Measurements from ENCODE around the gene KRTAP12-3.

The KRTAP12-3 gene

DNA sequence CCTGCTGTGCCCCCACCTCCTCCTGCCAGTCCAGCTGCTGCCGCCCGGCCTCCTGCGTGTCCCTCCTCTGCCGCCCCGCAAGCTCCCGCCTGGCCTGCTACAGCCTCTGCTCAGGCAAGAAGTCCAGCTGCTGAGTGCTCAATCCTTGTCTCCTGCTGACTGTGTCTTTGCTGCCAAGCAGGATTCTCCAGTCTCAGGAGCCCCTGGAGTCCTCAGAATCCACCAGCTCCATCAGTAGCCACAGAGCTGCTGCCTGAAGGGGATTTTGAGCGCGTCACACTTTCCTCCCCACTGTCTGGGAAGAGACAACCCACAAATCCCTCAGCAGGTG, 10.5 kb upstream of the KRTAP12-3 start:
- in situ Hi-C loops (cut with HindIII; ENCODE audit: low sequenced_read_pairs) = loop anchor here (5.0 kb wide), 1 partner anchor 45 kb away; no protein-coding TSS in a partner anchor
- no peak overlapping the region for H3K4me3 ChIP-seq (ENCODE audit: low read depth, low read length)
- DNase-seq (ENCODE audit: low read depth) = no peak
- TF ChIP-seq, protein P1, sequence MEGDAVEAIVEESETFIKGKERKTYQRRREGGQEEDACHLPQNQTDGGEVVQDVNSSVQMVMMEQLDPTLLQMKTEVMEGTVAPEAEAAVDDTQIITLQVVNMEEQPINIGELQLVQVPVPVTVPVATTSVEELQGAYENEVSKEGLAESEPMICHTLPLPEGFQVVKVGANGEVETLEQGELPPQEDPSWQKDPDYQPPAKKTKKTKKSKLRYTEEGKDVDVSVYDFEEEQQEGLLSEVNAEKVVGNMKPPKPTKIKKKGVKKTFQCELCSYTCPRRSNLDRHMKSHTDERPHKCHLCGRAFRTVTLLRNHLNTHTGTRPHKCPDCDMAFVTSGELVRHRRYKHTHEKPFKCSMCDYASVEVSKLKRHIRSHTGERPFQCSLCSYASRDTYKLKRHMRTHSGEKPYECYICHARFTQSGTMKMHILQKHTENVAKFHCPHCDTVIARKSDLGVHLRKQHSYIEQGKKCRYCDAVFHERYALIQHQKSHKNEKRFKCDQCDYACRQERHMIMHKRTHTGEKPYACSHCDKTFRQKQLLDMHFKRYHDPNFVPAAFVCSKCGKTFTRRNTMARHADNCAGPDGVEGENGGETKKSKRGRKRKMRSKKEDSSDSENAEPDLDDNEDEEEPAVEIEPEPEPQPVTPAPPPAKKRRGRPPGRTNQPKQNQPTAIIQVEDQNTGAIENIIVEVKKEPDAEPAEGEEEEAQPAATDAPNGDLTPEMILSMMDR (IDR thresholded peaks at IDR 0.05; ENCODE audit: low read depth, low read length, missing control alignments) = no peak

GRCh38 chr21:44648557-44649311, 9.0 kb upstream of the KRTAP12-3 start:
- DNase-seq (ENCODE audit: low read depth) = no peak
- TF ChIP-seq, protein P1 (IDR thresholded peaks at IDR 0.05; ENCODE audit: low read depth, low read length, missing control alignments) = no peak
- in situ Hi-C loops (cut with HindIII; ENCODE audit: low sequenced_read_pairs) = loop anchor here (5.0 kb wide), 1 partner anchor 44 kb away; no protein-coding TSS in a partner anchor
- no peak overlapping the region for H3K4me3 ChIP-seq (ENCODE audit: low read depth, low read length)

DNA sequence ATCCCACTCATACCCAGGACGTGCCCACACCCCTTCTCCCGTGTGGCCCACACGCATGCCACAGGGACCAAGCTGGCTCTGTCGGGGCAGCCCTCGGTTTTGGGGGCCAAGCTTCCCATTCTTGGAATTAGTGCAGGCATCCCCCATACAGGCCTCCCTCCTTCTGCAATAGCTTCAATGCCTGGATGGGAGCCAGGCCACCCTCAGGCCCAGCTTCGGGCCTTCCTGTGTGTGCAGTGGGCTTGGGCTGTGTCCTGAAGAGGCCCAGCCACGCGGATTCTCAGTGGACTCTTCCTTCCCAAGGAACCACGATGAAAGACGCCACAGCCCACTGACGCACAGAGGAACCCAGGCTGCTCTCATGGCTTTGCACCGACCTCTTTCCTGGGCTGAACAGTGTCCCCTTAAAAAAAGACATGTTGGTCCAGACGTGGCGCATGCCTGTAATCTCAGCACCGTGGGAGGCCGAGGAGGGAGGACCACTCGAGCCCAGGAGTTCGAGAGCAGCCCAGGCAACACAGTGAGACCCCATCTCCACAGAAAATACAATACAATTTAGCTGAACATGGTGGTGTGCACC, 8.1 kb upstream of the KRTAP12-3 start:
- in situ Hi-C loops (cut with HindIII; ENCODE audit: low sequenced_read_pairs) = loop anchor here (5.0 kb wide), 1 partner anchor 43 kb away; no protein-coding TSS in a partner anchor
- TF ChIP-seq, protein P1 (IDR thresholded peaks at IDR 0.05; ENCODE audit: low read depth, low read length, missing control alignments) = no peak
- H3K4me3 ChIP-seq (ENCODE audit: low read depth, low read length) = no peak overlapping the region
- no peak for DNase-seq (ENCODE audit: low read depth)

GRCh38 chr21:44650265-44650972, 7.3 kb upstream of the KRTAP12-3 start:
- in situ Hi-C loops (cut with HindIII; ENCODE audit: low sequenced_read_pairs) = no loop called here
- DNase-seq (ENCODE audit: low read depth) = no peak
- no peak overlapping the region for H3K4me3 ChIP-seq (ENCODE audit: low read depth, low read length)
- TF ChIP-seq, protein P1 (IDR thresholded peaks at IDR 0.05; ENCODE audit: low read depth, low read length, missing control alignments) = no peak

GRCh38 chr21:44650973-44651675, 6.6 kb upstream of the KRTAP12-3 start:
- DNase-seq (ENCODE audit: low read depth) = no peak
- TF ChIP-seq, protein P1 (IDR thresholded peaks at IDR 0.05; ENCODE audit: low read depth, low read length, missing control alignments) = no peak
- in situ Hi-C loops (cut with HindIII; ENCODE audit: low sequenced_read_pairs) = no loop called here
- H3K4me3 ChIP-seq (ENCODE audit: low read depth, low read length) = no peak overlapping the region

DNA sequence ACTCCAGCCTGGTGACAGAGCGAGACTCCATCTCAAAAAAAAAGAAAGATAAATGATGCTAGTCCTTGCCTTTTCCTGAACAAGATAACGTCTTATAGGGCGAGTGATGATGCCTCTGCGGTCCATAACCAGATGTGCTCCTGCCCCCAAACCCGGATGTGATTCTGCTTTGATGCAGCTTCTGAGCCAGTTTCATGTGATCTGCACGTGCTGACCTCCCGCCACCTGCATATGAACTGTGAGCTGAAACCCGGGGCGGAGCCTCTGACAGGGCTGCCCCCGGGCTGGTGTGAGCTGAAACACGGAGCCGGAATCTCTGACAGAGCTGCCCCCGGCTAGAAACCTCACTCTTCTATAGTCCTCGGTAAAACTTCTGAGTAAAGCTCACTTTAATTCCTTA, 4.6 kb upstream of the KRTAP12-3 start:
- TF ChIP-seq, protein P1 (IDR thresholded peaks at IDR 0.05; ENCODE audit: low read depth, low read length, missing control alignments) = no peak
- in situ Hi-C loops (cut with HindIII; ENCODE audit: low sequenced_read_pairs) = no loop called here
- no peak for DNase-seq (ENCODE audit: low read depth)
- no peak overlapping the region for H3K4me3 ChIP-seq (ENCODE audit: low read depth, low read length)

Measured in astrocyte of the cerebellum (primary cell).